ENCODE results near the gene FYCO1. TPM values are rescaled to one million over a fixed set of nuclear protein-coding genes. Genes with fewer than 3 reads are reported as not detected.
A peak's percentile ranks its signal among the peaks of the same experiment; 100 is the strongest.
"Not testable (repeated sequence)": the region's sequence is repeated elsewhere in the genome, so short reads cannot be mapped to it uniquely, and the experiment has no call there.

FYCO1 gene
- total RNA-seq, 1 donor from 2014 or later, result 16.5 TPM

- H3K27ac Mint-ChIP-seq, result no peak overlapping the region
- peaks cover 6% of the 10 kb centered on the region for H3K9me3 Mint-ChIP-seq
- peak; percentile 46 for DNase-seq
- H3K4me3 Mint-ChIP-seq, result no peak overlapping the region
- peaks cover 20% of the 10 kb centered on the region for H3K27me3 Mint-ChIP-seq
- intact Hi-C loops (cut with micrococcal nuclease), result no loop called here
- H3K36me3 Mint-ChIP-seq (ENCODE audit: low read depth), result peaks cover 7% of the 10 kb centered on the region
- H3K4me1 Mint-ChIP-seq, result peaks cover 26% of the 10 kb centered on the region
These were observed 27.5 kb upstream of the FYCO1 start for GRCh38 chr3:46022909-46023785.

GRCh38 chr3:46021516-46021915 is 25.9 kb upstream of the FYCO1 start:
- Mint-ChIP-seq H3K36me3 (ENCODE audit: low read depth) (peaks cover 3% of the 10 kb centered on the region), H3K27ac (peak overlapping the region; percentile 12), H3K4me3 (no peak overlapping the region), H3K9me3 (no peaks in the 10 kb centered on the region), H3K27me3 (peaks cover 17% of the 10 kb centered on the region), H3K4me1 (peaks cover 35% of the 10 kb centered on the region)
- peak; percentile 38 for DNase-seq
- intact Hi-C loops (cut with micrococcal nuclease), result no loop called here

GRCh38 chr3:46020766-46021510 is 25.3 kb upstream of the FYCO1 start:
- DNase-seq, result peak; percentile 43
- Mint-ChIP-seq H3K27me3 (peaks cover 17% of the 10 kb centered on the region), H3K36me3 (ENCODE audit: low read depth) (peaks cover 3% of the 10 kb centered on the region), H3K9me3 (peaks cover 3% of the 10 kb centered on the region), H3K4me3 (no peak overlapping the region), H3K27ac (peak overlapping the region; percentile 12), H3K4me1 (peaks cover 35% of the 10 kb centered on the region)
- intact Hi-C loops (cut with micrococcal nuclease), result no loop called here

GRCh38 chr3:46019707-46020106 is 24.1 kb upstream of the FYCO1 start:
- Mint-ChIP-seq H3K4me1 (peaks cover 35% of the 10 kb centered on the region), H3K4me3 (peak overlapping the region; percentile 9), H3K27ac (peak overlapping the region; percentile 39), H3K36me3 (ENCODE audit: low read depth) (peaks cover 3% of the 10 kb centered on the region), H3K9me3 (peaks cover 4% of the 10 kb centered on the region), H3K27me3 (peaks cover 14% of the 10 kb centered on the region)
- DNase-seq, result no peak
- intact Hi-C loops (cut with micrococcal nuclease), result loop anchor here (2.0 kb wide), 5 partner anchors 25 to 77 kb away; partner anchors contain the start of genes CXCR6 and FYCO1

- intact Hi-C loops (cut with micrococcal nuclease), result loop anchor here (2.0 kb wide), 5 partner anchors 23 to 75 kb away; partner anchors contain the start of genes CXCR6 and FYCO1
- Mint-ChIP-seq H3K4me1 (peaks cover 42% of the 10 kb centered on the region), H3K36me3 (ENCODE audit: low read depth) (peaks cover 3% of the 10 kb centered on the region), H3K4me3 (peak overlapping the region; percentile 4), H3K27me3 (peaks cover 10% of the 10 kb centered on the region), H3K9me3 (peaks cover 10% of the 10 kb centered on the region), H3K27ac (peak overlapping the region; percentile 79)
- DNase-seq, result no peak
These were observed 22.1 kb upstream of the FYCO1 start for GRCh38 chr3:46017720-46018119.

- Mint-ChIP-seq H3K27me3 (peaks cover 2% of the 10 kb centered on the region), H3K9me3 (peaks cover 14% of the 10 kb centered on the region), H3K36me3 (ENCODE audit: low read depth) (peaks cover 2% of the 10 kb centered on the region), H3K4me3 (no peak overlapping the region), H3K27ac (no peak overlapping the region), H3K4me1 (peaks cover 31% of the 10 kb centered on the region)
- no peak for DNase-seq
- intact Hi-C loops (cut with micrococcal nuclease), result no loop called here
These were observed 17.9 kb upstream of the FYCO1 start for GRCh38 chr3:46013316-46014094.

- H3K27me3 Mint-ChIP-seq, result peaks cover 2% of the 10 kb centered on the region
- H3K9me3 Mint-ChIP-seq, result peaks cover 14% of the 10 kb centered on the region
- peaks cover 20% of the 10 kb centered on the region for H3K4me1 Mint-ChIP-seq
- H3K4me3 Mint-ChIP-seq, result no peak overlapping the region
- H3K36me3 Mint-ChIP-seq (ENCODE audit: low read depth), result peaks cover 2% of the 10 kb centered on the region
- DNase-seq, result no peak
- intact Hi-C loops (cut with micrococcal nuclease), result no loop called here
- no peak overlapping the region for H3K27ac Mint-ChIP-seq
These were observed 16.6 kb upstream of the FYCO1 start for GRCh38 chr3:46012246-46012645.

- intact Hi-C loops (cut with micrococcal nuclease), result no loop called here
- DNase-seq, result no peak
- Mint-ChIP-seq H3K27me3 (peaks cover 2% of the 10 kb centered on the region), H3K4me1 (peaks cover 16% of the 10 kb centered on the region), H3K9me3 (peaks cover 10% of the 10 kb centered on the region), H3K4me3 (no peak overlapping the region), H3K27ac (peak overlapping the region; percentile 31), H3K36me3 (ENCODE audit: low read depth) (no peaks in the 10 kb centered on the region)
These were observed 15.0 kb upstream of the FYCO1 start for GRCh38 chr3:46010519-46011113.

- intact Hi-C loops (cut with micrococcal nuclease), result loop anchor here (5.0 kb wide), 1 partner anchor 39 kb away; no protein-coding TSS in a partner anchor
- no peak overlapping the region for H3K27ac Mint-ChIP-seq
- peaks cover 12% of the 10 kb centered on the region for H3K4me1 Mint-ChIP-seq
- H3K36me3 Mint-ChIP-seq (ENCODE audit: low read depth), result no peaks in the 10 kb centered on the region
- H3K4me3 Mint-ChIP-seq, result no peak overlapping the region
- peaks cover 8% of the 10 kb centered on the region for H3K9me3 Mint-ChIP-seq
- DNase-seq, result no peak
- no peaks in the 10 kb centered on the region for H3K27me3 Mint-ChIP-seq
These were observed 12.4 kb upstream of the FYCO1 start for GRCh38 chr3:46008058-46008457.

- H3K4me1 Mint-ChIP-seq, result peaks cover 9% of the 10 kb centered on the region
- H3K9me3 Mint-ChIP-seq, result peaks cover 2% of the 10 kb centered on the region
- DNase-seq, result no peak
- intact Hi-C loops (cut with micrococcal nuclease), result loop anchor here (5.0 kb wide), 1 partner anchor 40 kb away; no protein-coding TSS in a partner anchor
- H3K36me3 Mint-ChIP-seq (ENCODE audit: low read depth), result no peaks in the 10 kb centered on the region
- H3K4me3 Mint-ChIP-seq, result no peak overlapping the region
- no peak overlapping the region for H3K27ac Mint-ChIP-seq
- no peaks in the 10 kb centered on the region for H3K27me3 Mint-ChIP-seq
These were observed 11.7 kb upstream of the FYCO1 start for GRCh38 chr3:46007280-46007679.

GRCh38 chr3:46006238-46007032 is 10.8 kb upstream of the FYCO1 start:
- Mint-ChIP-seq H3K4me3 (no peak overlapping the region), H3K36me3 (ENCODE audit: low read depth) (no peaks in the 10 kb centered on the region), H3K27me3 (no peaks in the 10 kb centered on the region), H3K27ac (no peak overlapping the region), H3K9me3 (no peaks in the 10 kb centered on the region), H3K4me1 (peaks cover 9% of the 10 kb centered on the region)
- DNase-seq, result no peak
- intact Hi-C loops (cut with micrococcal nuclease), result loop anchor here (5.0 kb wide), 1 partner anchor 41 kb away; no protein-coding TSS in a partner anchor

GRCh38 chr3:46003706-46004105 is 8.1 kb upstream of the FYCO1 start:
- intact Hi-C loops (cut with micrococcal nuclease); H3K4me1 Mint-ChIP-seq; H3K27ac Mint-ChIP-seq; H3K4me3 Mint-ChIP-seq; H3K36me3 Mint-ChIP-seq (ENCODE audit: low read depth); DNase-seq: not testable (repeated sequence)
- peaks cover 16% of the 10 kb centered on the region for H3K27me3 Mint-ChIP-seq
- H3K9me3 Mint-ChIP-seq, result peaks cover 11% of the 10 kb centered on the region

Measured in activated CD4-positive, alpha-beta T cell treated with anti-CD3 and anti-CD28 coated beads, Interleukin-2, amount 10 ng/mL, durations not matched to agents 24 days and 14 days (primary cell).